Measurements from ENCODE around the gene TFCP2.
A peak's percentile ranks its signal among the peaks of the same experiment; 100 is the strongest.

The TFCP2 gene

GRCh38 chr12:51047655-51048540 lies 125.0 kb downstream of the TFCP2 start, which contains the start of gene LETMD1 (continued):
- TF ChIP-seq ZNF366 (tag by site-specific recombination; conservative IDR thresholded peaks at IDR 0.05): peak; percentile 52
- no peak for TF ChIP-seq HOXC10 (CRISPR knock-in tag; IDR thresholded peaks at IDR 0.05)
- no peak for TF ChIP-seq ZFP3 (tag by site-specific recombination; IDR thresholded peaks at IDR 0.05; ENCODE audit: low read depth)
- TF ChIP-seq ZBTB44 (tag by site-specific recombination; IDR thresholded peaks at IDR 0.05): peak; percentile 38; the same call in 1 of the 2 replicates
- peak; percentile 76 for TF ChIP-seq ZNF24 (tag by site-specific recombination; IDR thresholded peaks at IDR 0.05)
- no peak for TF ChIP-seq ZNF558 (tag by site-specific recombination; IDR thresholded peaks at IDR 0.05)
- peak; percentile 79; the same call in 1 of the 2 replicates for TF ChIP-seq BCL11A (tag by site-specific recombination; IDR thresholded peaks at IDR 0.05; ENCODE audit: low read depth)
- peak; percentile 68 for TF ChIP-seq PATZ1 (tag by site-specific recombination; IDR thresholded peaks at IDR 0.05)
- peak; percentile 38; the same call in 1 of the 2 replicates for TF ChIP-seq KLF10 (tag by site-specific recombination; IDR thresholded peaks at IDR 0.05)
- TF ChIP-seq GFI1B (tag by site-specific recombination; IDR thresholded peaks at IDR 0.05): 0 out of 2 replicates have a peak, but pooled peaks have one; percentile 41
- TF ChIP-seq ZBTB48 (tag by site-specific recombination; IDR thresholded peaks at IDR 0.05): peak; percentile 39
- TF ChIP-seq GLI4 (tag by site-specific recombination; IDR thresholded peaks at IDR 0.05): no peak; the same call in 1 of the 2 replicates
- TF ChIP-seq ZNF510 (tag by site-specific recombination; IDR thresholded peaks at IDR 0.05; ENCODE audit: insufficient replicate concordance): no peak
- 0 out of 2 replicates have a peak, but pooled peaks have one; percentile 49 for TF ChIP-seq ZSCAN5A (tag by site-specific recombination; IDR thresholded peaks at IDR 0.05)
- TF ChIP-seq ZNF274 (IDR thresholded peaks at IDR 0.05; ENCODE audit: low read length): no peak
- no peak for TF ChIP-seq ZNF274 (tag by site-specific recombination; IDR thresholded peaks at IDR 0.05; ENCODE audit: borderline replicate concordance)
- TF ChIP-seq HOXD13 (CRISPR knock-in tag; IDR thresholded peaks at IDR 0.05; ENCODE audit: borderline replicate concordance): no peak
- TF ChIP-seq AEBP2 (tag by site-specific recombination; IDR thresholded peaks at IDR 0.05; ENCODE audit: borderline replicate concordance): no peak
- peak; percentile 68 for TF ChIP-seq ZNF324 (tag by site-specific recombination; IDR thresholded peaks at IDR 0.05)
- TF ChIP-seq ZNF2 (tag by site-specific recombination; IDR thresholded peaks at IDR 0.05): peak; percentile 98
- TF ChIP-seq ZNF335 (tag by site-specific recombination; conservative IDR thresholded peaks at IDR 0.05): peak; percentile 85
- TF ChIP-seq ZBTB11 (tag by site-specific recombination; conservative IDR thresholded peaks at IDR 0.05; ENCODE audit: low read depth): peak; percentile 75
- no peak for TF ChIP-seq ZNF404 (tag by site-specific recombination; IDR thresholded peaks at IDR 0.05)
- TF ChIP-seq ZNF785 (tag by site-specific recombination; IDR thresholded peaks at IDR 0.05): no peak
- no peak for TF ChIP-seq ZNF221 (tag by site-specific recombination; IDR thresholded peaks at IDR 0.05; ENCODE audit: borderline replicate concordance)
- no peak for TF ChIP-seq ZNF48 (tag by site-specific recombination; IDR thresholded peaks at IDR 0.05)
- peak; percentile 90 for TF ChIP-seq ZSCAN30 (tag by site-specific recombination; IDR thresholded peaks at IDR 0.05)
- no peak for TF ChIP-seq ZBTB7A (tag by site-specific recombination; IDR thresholded peaks at IDR 0.05; ENCODE audit: low read depth)
